Measurements from ENCODE around the gene VWA1.
"Not testable (repeated sequence)": the region's sequence is repeated elsewhere in the genome, so short reads cannot be mapped to it uniquely, and the experiment has no call there.

Gene VWA1

DNA sequence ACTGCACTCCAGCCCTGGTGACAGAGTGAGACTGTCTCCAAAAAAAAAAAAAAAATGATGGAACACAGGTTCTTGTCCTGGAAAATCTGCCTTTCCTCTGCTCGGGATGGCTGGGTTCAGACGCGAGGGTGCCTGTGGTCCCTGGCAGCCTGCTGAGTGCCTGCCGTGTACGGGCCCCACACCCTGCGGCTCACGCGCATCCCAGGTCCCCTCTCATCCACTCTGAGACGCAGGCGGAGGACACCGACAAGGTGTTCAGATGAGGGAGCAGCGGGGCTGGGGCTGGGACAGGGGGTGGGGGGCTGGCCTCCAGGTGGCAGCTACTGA is 10.1 kb upstream of the VWA1 start:
- ATAC-seq, result no peak

DNA sequence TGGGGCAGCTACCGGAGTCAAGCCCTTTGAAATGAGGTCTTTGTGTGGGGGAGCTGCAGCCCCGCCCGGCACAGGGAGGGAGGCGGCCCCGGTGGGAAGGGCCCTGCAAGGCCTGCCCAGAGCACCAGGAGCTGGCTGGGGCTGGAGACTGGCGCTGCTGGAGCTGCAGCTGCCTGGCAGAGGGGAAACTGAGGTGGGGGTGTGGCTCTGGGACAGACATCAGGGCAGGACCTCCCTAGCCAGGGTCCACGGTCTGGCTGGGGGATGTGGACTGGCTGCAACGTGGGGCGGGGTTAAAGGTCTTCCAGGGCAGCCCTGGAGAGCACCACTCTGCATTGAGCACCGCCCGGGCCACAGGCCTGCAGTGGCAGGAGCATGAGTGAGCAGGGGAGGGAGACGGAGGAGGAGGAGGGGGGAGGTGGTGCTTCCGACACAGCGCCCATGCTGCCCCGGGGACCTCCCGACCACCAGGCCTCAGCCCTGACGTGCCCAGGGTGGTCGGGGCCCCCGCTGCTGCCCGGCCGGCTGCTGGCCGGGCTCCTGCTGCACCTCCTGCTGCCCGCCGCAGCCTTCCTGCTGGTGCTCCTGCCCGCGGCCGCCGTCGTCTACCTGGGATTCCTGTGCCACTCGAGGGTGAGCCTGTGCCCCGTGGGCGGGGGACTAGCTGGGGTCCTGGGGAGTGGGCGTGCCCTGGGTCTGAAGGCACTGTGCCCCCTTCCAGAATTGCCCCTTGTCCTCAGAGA is 9.6 kb upstream of the VWA1 start:
- ATAC-seq, result no peak

DNA sequence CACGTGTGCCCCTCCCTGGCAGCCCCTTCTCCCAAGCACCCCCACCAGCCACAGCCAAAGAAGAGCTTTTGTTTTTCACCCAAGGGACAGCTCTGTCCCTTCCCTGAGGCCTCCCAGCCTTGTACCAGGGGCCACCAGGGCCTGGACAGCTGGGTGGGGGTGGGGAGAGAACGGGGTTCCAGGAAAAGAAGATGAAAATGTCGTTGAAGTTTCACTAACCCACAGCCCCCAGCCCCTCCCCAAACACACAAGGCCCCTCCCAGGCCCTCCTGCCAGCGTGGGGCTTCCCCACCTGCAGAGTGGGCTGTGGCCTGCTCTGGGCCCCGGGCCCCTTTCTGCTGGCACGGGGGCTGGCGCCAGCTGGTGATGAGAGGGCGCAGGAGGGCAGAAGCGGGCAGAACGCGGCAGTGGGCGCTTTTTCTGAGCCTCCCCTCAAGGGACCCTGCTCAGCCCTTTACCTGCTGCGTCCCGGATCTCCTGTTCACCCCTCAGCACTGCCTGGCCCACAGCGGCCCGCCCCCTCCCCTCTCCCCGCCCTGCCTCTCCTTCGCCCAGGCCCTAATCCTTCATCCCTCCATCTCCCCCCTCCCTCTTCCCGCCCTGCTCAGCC is 8.9 kb upstream of the VWA1 start:
- no peak for ATAC-seq

DNA sequence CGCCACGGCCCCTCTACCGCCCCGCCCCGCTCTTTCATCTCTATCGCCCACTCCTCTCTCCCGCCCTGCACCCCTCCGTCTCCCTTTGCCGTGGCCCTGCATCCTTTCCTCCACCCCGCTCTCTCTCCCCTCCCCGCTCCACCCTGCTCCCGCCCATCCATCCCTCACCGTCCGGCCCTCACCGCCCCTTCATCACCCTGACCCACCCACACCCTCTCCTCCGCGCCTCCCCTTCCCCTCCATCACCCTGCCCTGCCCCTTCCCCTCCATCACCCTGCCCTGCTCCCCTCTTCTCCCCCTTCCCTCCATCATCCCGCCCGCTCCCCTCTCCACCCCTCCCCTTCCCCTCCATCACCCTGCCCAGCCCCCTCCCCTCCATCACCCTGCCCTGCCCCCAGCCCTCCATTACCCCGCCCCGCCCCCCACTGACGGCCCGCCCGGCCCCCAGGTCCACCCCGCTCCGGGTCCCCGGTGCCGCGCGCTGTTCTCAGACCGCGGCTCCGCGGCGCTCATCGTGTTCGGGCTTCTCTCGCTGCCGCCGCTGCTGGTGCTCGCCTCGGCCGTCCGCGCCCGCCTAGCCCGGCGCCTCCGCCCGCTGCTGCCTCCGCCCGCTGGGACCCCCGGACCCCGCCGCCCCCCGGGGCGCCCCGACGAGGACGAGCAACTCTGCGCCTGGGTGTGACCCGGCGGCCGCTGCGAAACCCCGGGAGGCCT is 8.2 kb upstream of the VWA1 start:
- ATAC-seq, result peak in 1 of 2 donors; percentile 10

DNA sequence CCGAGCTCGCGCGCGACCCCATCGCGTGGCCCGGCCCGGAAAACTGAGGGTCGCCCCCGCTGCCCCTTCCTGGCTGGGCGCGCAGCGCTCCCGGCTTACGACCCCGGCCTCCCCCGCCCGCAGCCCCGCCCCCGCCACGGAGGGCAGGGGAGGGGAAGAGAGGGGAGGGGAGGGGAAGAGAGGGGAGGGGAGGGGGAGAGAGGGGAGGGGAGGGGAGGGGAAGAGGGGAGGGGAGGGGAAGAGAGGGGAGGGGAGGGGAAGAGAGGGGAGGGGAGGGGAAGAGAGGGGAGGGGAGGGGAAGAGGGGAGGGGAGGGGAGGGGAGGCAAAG is 7.7 kb upstream of the VWA1 start:
- no peak for ATAC-seq

DNA sequence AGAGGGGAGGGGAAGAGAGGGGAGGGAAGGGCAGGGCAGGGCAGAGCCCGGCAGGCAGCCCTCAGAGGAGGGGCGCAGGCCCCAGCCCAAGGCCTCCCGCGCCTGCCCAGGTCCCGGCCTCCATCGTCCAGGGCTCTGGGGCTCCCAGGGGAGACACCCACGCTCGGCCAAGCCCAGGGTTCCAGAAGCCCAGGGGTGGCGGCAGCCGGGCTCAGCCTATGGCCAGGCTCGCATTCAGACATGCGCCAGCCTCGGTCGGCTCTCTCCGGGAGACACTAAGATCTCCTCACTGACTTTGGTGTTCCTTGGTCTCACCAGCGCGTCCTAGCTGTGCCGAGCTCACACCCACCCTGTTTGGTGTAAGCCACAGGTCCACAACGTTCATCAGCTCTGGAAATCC is 7.3 kb upstream of the VWA1 start:
- no peak for ATAC-seq

DNA sequence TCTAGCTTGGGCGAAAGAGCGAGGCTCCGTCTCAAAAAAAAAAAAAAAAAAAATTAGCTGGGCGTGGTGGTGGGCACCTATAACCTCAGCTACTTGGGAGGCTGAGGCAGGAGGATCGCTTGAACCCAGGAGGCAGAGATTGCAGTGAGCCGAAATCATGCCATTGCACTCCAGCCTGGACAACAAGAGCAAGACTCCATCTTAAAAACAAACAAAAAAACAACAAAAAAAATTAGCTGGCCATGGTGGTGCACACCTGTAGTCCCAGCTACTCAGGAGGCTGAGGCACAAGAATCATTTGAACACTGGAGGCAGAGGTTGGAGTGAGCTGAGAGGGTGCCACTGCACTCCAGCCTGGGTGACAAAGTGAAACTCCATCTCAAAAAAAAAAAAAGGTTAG is 6.5 kb upstream of the VWA1 start:
- ATAC-seq, result not testable (repeated sequence)

DNA sequence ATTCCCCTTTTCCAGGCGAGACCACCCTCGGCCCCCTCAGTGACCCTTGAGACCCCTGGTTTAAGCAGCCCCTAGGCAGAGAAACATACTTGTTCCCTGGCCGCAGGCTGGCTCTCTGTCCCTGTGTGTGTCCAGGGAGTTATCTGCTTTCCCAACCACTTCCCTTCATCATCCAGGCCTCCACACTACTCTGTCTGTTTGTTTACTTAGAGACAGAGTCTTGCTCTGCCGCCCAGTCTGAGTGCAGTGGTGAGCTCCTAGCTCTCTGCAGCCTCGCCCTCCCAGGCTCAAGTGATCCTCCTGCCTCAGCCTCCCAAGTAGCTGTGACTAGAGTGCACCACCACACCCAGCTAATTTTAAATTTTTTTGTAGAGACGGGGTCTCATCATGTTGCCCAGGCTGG is 5.8 kb upstream of the VWA1 start:
- ATAC-seq, result no peak

DNA sequence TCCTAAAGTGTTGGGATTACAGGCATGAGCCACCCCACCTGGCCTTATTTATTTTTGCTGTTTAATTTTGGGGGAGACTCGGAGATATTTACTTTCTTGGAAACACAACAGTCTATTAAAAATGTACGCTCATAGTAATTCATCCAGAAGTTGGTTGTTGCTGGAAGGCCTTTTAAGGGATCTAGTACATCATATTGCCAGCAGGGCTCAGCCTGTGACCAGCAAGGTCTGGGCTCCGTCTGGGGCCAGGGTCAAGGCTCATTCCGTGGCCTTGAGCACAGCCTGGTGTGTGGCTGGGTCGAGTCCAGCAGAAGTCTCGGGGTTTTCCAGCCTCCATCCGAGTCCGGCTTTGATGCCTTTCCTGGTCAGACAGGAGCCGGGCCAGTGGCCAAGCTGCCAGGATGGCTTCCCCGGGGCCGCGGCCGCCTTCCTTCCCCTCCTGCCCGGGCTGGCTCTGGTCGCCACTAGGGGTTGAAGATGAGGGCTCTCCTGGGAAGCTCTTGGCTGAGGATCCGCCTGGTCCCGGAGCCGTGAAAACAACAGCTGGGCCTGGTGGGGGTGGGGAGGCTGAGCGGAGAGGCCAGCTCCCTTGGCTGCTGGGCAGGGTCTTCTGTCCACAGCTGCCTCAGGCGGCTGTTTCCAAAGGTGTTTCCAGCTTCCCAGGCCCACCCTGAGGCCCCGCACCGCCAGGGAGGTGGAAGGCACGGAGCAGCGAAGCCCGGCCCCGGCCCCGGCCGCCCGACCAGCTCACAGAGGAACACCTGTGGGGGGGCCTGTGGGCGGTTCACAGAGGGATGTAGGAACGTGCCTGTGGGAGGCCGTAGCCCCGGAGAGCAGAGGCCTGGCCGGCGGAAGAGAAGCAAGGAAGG is 5.1 kb upstream of the VWA1 start:
- ATAC-seq, result no peak

DNA sequence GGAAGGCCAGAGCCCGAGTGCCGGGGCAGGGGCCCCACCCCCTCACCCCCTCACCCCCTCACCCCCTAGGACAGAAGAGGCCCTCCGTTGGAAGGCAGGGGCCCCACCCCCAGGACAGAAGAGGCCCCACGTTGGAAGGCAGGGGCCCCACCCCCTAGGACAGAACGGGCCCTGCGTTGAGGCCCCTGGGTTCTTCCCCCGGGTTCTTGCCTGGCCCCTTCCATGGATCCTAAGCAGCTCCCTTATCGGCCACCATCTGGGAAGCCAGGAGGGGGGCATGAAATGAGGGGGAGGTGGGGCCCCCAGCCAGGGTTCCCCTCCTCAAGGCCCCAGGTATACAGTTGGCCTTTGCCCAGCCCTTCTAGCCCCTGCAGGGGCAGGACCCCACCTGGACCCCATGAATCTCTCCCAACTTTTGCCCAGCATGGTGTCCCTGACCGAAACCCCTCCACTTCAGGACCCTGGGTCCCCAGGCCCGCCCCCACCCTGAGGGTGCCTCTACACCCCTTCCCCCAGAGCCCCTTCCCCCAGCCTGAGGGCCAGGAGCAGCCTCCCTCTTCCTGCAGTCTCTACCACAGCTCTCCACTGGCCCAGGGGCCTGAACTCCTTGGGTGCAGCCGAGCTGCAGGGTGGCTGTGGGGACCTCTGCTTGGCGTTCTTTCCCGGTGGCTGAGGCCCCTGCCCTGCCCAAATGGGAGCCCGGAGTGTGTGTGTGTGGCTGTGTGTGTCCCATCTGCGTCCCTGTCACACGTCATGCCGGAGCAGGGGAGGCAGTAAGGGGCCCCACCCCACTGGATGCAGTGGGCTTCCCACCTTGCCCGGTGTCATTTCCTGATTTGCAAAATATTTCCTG is 4.3 kb upstream of the VWA1 start:
- ATAC-seq, result no peak

DNA sequence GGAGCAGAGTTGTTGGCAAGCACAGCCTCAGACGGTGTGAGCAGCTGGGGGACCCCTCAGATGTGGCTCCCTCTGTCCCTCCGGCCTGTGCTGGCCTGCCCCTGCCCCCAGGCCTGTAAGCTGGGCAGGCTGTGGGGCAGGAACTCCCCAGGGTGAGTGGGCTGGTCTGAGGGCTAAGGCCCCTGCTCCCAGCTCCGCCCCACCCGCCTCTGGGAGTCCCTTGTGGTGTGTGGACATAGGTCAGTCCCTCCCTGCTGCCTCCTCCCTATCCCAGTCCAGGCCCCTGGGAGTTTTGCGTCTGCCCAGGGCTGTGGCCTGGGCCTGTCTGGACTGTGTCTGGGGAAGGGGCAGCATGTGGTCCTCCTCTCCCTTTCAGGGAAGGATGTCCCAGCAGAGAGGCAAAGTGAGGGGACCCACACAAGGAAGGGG is 3.6 kb upstream of the VWA1 start:
- no peak for ATAC-seq

DNA sequence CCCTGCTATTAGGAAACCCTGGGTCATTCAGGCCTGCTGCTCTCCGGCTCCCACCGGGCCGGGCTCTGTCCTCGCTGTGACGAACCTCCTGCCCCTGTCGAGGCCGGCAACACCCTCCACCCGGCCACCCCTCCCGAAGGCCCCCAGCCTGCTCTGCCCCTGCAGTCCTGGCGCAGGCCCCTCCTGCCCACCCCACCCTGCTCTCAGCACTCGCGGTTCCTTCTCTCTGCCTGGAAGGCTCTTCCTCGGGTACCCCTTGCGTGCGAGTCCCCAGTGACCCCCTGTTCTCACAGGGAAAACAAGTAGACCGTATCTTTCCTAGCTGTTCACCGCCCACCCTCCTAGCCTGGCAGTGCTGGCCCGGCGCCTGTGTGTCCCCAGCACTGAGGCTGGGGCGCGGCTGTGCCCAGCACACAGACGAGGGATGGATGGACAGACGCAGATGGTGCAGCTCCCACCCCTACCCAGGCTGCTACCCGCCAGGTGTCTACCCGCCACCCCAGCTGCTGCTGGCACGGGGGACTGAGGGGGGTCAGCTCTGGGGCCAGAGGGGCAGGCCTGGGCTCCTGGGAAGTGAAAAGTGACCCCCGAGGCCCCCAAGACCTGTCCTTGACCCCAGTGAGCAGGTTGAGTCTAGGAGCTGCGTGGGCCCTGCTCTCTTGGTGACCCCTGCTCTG is 3.1 kb upstream of the VWA1 start:
- ATAC-seq, result no peak

DNA sequence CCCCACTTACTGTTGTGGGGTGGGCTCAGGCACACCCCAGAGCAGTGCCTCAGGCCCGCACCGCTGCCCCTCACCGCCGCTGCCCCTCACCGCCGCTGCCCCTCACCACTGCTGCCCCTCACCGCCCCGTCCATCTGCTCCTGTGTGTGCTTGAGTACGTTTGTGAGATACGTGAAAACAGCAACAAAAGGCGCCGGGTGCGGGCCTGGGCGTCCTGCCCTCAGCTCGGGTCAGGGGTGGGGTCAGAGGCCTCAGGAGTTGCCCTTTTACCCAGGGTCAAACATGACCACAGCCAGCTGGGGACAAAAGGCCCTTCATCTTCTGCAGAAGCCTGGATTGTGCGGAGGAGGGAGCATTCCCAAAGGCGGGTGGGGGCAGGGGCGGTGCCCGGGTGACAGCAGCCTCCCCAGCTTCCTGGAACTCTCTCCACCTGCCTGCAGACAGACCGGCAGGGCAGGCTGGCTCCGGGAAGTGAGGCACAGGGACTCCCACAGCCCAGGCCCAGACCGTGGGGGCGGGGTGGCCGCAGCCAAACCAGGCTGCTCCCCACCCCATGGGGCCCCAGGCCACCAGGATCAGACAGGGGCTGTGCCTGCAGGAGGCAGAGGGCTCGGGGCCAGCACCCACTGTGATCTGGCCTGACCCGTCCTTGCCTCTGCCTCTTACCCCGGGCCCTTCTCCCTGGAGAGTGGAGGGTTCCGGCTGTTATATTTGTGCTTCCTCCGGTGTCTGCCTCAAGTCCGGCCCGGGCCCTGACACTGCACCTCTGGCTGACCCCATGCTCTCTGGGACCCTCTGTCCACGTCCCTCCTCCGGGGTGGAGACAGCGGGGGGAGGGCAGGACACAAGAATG is 2.3 kb upstream of the VWA1 start:
- no peak for ATAC-seq

DNA sequence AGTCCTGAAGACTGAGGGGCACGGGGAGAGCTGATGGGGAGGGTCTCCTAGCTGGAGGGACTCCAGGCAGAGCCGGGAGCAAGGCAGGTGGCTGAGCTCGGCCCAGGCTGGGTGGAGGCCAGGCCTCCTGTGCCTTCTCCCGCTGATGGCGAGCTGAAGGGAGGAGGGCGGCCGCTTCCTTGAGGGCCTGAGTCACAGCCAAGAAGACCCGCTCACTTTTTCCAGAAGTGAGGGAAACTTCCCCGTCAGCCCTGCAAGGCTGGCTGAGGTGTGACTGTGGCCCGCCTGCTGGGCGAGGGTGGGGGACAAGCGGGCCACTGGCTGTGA is 1.7 kb upstream of the VWA1 start:
- peak; percentile 79 for ATAC-seq

DNA sequence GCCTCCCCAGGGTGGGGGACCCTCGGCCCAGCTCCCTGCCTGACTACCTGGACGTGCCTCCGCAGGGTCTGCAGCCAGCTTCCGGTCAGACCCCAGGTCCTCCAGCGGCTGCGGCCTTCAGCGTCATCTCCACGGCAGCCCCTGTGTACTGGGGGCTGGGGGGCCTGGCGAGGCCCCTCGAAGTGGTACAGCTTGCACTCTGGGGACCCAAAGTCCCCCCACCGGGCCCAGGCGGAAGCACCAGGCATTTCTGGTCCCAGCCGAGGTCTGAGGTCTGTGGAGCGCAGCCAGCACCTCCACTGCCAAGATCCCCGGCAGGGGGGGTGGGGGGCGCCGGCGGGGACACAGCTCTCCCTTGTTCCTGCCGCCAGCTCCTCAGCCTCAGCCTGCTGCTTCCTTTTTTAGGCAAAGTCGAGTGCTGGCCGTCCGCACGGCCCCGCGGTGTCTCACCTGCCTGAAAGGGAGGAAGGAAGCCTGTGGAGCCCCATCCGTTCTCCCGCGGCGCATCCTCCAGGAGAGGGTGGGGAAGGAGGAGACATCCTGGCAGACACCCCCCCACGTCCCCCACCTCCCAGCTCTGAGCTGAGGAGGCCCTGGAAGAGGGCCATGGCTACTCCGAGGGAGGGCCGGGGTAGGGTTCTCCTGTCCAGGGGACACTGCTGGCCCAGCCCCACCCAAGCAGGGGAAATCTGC is 1.2 kb upstream of the VWA1 start:
- no peak for ATAC-seq

DNA sequence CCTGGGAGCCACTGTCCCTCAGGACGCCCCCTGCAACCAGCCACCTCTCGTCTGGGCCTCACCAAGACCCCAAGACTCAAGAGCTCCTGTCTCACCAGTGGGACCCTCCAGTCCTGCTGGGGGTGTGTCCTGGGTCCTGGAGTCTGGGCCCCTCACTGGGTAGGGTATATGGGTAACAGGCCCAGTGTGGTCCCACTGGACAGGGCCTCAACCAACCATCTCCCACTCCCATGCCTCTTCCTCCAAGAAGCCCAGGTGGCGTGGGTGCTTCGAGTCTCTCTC is 725 bp upstream of the VWA1 start:
- ATAC-seq, result no peak

DNA sequence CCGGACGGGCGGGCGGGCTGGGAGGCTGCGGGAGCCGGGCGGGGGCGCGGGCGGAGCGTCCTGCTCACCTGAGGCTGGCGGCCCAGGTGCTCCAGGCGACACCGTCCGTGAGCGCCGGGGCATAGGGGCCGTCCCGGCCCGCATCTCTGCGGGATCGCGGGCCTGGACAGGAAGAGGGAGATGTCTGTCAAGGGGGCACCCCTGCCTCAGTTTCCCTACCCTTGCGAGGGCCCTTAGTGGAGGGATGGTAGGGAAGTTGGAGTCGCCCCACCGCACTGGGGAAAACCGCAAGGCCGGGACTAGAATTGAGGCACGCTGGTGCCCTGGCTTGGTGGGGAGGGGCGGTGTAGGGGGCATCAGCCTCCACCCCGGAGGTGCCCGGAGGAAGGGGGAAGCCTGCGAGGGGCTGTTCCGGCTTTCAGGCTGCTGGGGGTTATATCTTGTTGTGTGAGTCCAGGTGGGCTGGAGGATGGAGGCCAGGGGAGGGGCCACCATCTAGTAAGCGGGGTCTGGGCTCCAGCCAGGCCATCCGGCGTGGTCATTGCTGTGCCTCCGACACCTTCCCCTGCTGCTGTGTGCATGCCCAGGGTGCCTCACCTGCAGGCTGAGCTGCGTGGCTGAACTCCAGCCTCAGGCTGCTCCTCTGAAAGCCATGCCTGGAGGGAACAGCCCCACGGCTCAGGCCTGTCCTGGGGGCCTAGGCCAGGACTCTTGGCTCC is 580 bp downstream of the VWA1 start:
- no peak for ATAC-seq

DNA sequence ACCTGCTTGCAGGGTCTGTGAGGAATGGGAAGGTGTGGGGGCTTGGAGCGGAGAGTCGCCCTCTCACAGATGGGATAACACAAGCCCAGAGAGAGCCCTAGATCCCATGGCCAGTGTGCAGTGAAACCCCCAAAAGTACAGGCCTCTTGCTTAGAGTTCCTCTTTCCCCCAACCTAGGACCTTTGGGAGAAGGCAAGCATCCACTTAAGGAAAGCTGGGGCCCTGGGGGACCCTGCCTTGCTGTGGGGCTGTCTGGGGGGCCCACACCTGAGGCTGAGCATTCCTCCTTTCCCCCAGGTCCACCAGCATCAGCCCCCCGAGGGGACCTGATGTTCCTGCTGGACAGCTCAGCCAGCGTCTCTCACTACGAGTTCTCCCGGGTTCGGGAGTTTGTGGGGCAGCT is 1.1 kb downstream of the VWA1 start:
- no peak for ATAC-seq

DNA sequence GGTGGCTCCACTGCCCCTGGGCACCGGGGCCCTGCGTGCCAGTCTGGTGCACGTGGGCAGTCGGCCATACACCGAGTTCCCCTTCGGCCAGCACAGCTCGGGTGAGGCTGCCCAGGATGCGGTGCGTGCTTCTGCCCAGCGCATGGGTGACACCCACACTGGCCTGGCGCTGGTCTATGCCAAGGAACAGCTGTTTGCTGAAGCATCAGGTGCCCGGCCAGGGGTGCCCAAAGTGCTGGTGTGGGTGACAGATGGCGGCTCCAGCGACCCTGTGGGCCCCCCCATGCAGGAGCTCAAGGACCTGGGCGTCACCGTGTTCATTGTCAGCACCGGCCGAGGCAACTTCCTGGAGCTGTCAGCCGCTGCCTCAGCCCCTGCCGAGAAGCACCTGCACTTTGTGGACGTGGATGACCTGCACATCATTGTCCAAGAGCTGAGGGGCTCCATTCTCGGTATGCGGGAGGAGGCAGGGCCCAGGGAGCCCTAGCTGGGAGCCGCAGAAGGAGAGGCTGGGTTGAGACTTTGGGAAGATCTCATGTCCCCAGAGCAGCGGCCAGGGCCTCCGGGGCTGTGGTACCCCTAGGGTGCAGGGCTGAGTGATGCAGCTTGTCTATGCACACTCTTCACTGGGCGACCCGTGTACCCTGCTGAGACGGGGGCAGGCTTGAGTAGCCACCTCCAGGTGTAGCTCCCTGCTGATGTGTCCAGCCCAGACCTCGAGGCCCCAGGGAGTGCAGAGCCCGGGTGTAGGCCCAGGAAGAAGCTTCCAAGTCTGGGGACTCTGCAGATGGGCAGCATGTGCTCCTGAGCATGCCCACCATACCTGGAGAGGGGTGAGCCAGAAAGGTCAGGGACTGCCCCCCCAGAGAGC is 1.8 kb downstream of the VWA1 start:
- ATAC-seq, result no peak
